Neutrophil (primary cell): Measurements from ENCODE around the gene URGCP.

Experiments
- H3K27ac ChIP-seq: fragments of 200-600 bp; sonication (generic); 2 replicates; pipeline ENCODE4 v1.5.1; 2016; ENCODE audit warnings: mild to moderate bottlenecking, moderate library complexity
- H3K27me3 ChIP-seq: fragments of 200-600 bp; sonication (generic); 2 replicates; pipeline ENCODE4 v1.6.0; 2016; ENCODE audit warnings: mild to moderate bottlenecking
- H3K36me3 ChIP-seq: fragments of 200-600 bp; sonication (generic); 2 replicates; pipeline ENCODE4 v1.5.1; 2017
- H3K4me1 ChIP-seq, 2 experiments: fragments of 200-600 bp in 1 of 2; sonication (generic) in 1 of 2; 1 replicate in 1 of 2; 2 replicates in 1 of 2; pipeline versions ENCODE4 v1.5.1 to v1.6.1; 2013 to 2016; ENCODE audit warnings: low read depth in 1 of 2, low read length in 1 of 2, mild to moderate bottlenecking in 1 of 2, moderate library complexity in 1 of 2; ENCODE audit not compliant: control insufficient read depth in 1 of 2, insufficient read depth in 1 of 2
- H3K4me3 ChIP-seq, 2 experiments: fragments of 200-600 bp in 1 of 2; sonication (generic) in 1 of 2; 1 replicate in 1 of 2; 2 replicates in 1 of 2; pipeline ENCODE4 v1.5.1; 2013 to 2016; ENCODE audit warnings: low read depth in 1 of 2, low read length in 1 of 2, mild to moderate bottlenecking in 1 of 2, moderate library complexity in 1 of 2
- H3K9me3 ChIP-seq: fragments of 200-600 bp; sonication (generic); 2 replicates; pipeline ENCODE4 v1.5.1; 2016
- CTCF ChIP-seq: fragments of 200-600 bp; sonication (generic); IDR thresholded peaks from 2 replicates; pipeline ENCODE4 v1.5.1; 2016; ENCODE audit warnings: antibody characterized with exemption

The URGCP gene

GRCh38 chr7:43895847-43896415 lies 10.5 kb downstream of the URGCP start:
- TF ChIP-seq CTCF = no peak
- Histone ChIP-seq H3K9me3 (no peaks in the 10 kb centered on the region), H3K27me3 (no peaks in the 10 kb centered on the region), H3K27ac (no peak overlapping the region), H3K4me3 (no peak overlapping the region), H3K4me1 (no peaks in the 10 kb centered on the region), H3K36me3 (no peaks in the 10 kb centered on the region)

- H3K27me3 ChIP-seq = no peaks in the 10 kb centered on the region
- no peak overlapping the region for H3K27ac ChIP-seq
- TF ChIP-seq CTCF = no peak
- no peaks in the 10 kb centered on the region for H3K9me3 ChIP-seq
- H3K36me3 ChIP-seq = no peaks in the 10 kb centered on the region
- H3K4me1 ChIP-seq = no peaks in the 10 kb centered on the region
- no peak overlapping the region for H3K4me3 ChIP-seq
Observed at GRCh38 chr7:43891069-43891955, 15.1 kb downstream of the URGCP start.

GRCh38 chr7:43890468-43890867 lies 15.9 kb downstream of the URGCP start:
- H3K9me3 ChIP-seq = no peaks in the 10 kb centered on the region
- H3K4me1 ChIP-seq = no peaks in the 10 kb centered on the region
- H3K27me3 ChIP-seq = no peaks in the 10 kb centered on the region
- H3K27ac ChIP-seq = no peak overlapping the region
- H3K36me3 ChIP-seq = no peaks in the 10 kb centered on the region
- H3K4me3 ChIP-seq = no peak overlapping the region
- no peak for TF ChIP-seq CTCF

GRCh38 chr7:43888993-43889945 lies 17.1 kb downstream of the URGCP start:
- no peak overlapping the region for H3K27ac ChIP-seq
- no peak for TF ChIP-seq CTCF

GRCh38 chr7:43884617-43885016 lies 21.8 kb downstream of the URGCP start:
- no peaks in the 10 kb centered on the region for H3K9me3 ChIP-seq

More at GRCh38 chr7:43888993-43889945, 17.1 kb downstream of the URGCP start:
- Histone ChIP-seq H3K9me3 (no peaks in the 10 kb centered on the region), H3K27me3 (no peaks in the 10 kb centered on the region), H3K4me3 (no peak overlapping the region), H3K4me1 (no peaks in the 10 kb centered on the region), H3K36me3 (no peaks in the 10 kb centered on the region)

More at GRCh38 chr7:43884617-43885016, 21.8 kb downstream of the URGCP start:
- Histone ChIP-seq H3K4me3 (no peak overlapping the region), H3K36me3 (peaks cover 6% of the 10 kb centered on the region), H3K27ac (no peak overlapping the region), H3K27me3 (no peaks in the 10 kb centered on the region), H3K4me1 (no peaks in the 10 kb centered on the region)
- TF ChIP-seq CTCF = no peak
